Stimulated activated memory B cell treated with anti-CD40 and anti-IgM and Interleukin-4, amounts not matched to agents 10 μg/mL and 1 μg/mL and 100 μg/mL, for 72 hours (primary cell): ENCODE data around the gene MXRA7.
A peak's percentile ranks its signal among the peaks of the same experiment; 100 is the strongest.
"Not testable (repeated sequence)": the region's sequence is repeated elsewhere in the genome, so short reads cannot be mapped to it uniquely, and the experiment has no call there.

Experiments
- ATAC-seq: fragments of 150-1000 bp; cut with Tn5 transposase; 2 replicates; pipeline ENCODE4 v1.10.0; 2021
- H3K27ac Mint-ChIP-seq: one replicate; pipeline ENCODE4 v1.8.0; 2022; ENCODE audit warnings: mild to moderate bottlenecking, mixed read lengths
- H3K27me3 Mint-ChIP-seq: one replicate; pipeline ENCODE4 v1.8.0; 2022; ENCODE audit warnings: mixed read lengths
- H3K36me3 Mint-ChIP-seq: one replicate; pipeline ENCODE4 v1.8.0; 2022; ENCODE audit warnings: mixed read lengths
- H3K4me1 Mint-ChIP-seq: one replicate; pipeline ENCODE4 v1.8.0; 2022; ENCODE audit warnings: mixed read lengths
- H3K4me3 Mint-ChIP-seq: one replicate; pipeline ENCODE4 v1.8.0; 2022; ENCODE audit warnings: mild to moderate bottlenecking, moderate library complexity, mixed read lengths
- H3K9me3 Mint-ChIP-seq: one replicate; pipeline ENCODE4 v1.8.0; 2022; ENCODE audit warnings: mixed read lengths

The MXRA7 gene

GRCh38 chr17:76713765-76714164 lies 3.0 kb upstream of the MXRA7 start:
- Mint-ChIP-seq H3K4me3 (no peak overlapping the region), H3K4me1 (peaks cover 41% of the 10 kb centered on the region), H3K27me3 (no peaks in the 10 kb centered on the region), H3K27ac (no peak overlapping the region), H3K36me3 (peaks cover 52% of the 10 kb centered on the region), H3K9me3 (no peaks in the 10 kb centered on the region)
- ATAC-seq: no peak

- Mint-ChIP-seq H3K4me1 (peaks cover 41% of the 10 kb centered on the region), H3K36me3 (peaks cover 46% of the 10 kb centered on the region)
- not testable (repeated sequence) for H3K27me3 Mint-ChIP-seq, H3K4me3 Mint-ChIP-seq, ATAC-seq, H3K9me3 Mint-ChIP-seq, H3K27ac Mint-ChIP-seq
Observed at GRCh38 chr17:76712321-76712720, 1.6 kb upstream of the MXRA7 start.

GRCh38 chr17:76709951-76710862 lies 558 bp downstream of the MXRA7 start:
- ATAC-seq: peak; percentile 64
- not testable (repeated sequence) for H3K27ac Mint-ChIP-seq, H3K27me3 Mint-ChIP-seq, H3K9me3 Mint-ChIP-seq
- H3K4me1 Mint-ChIP-seq: peaks cover 26% of the 10 kb centered on the region
- H3K36me3 Mint-ChIP-seq: peaks cover 25% of the 10 kb centered on the region
- H3K4me3 Mint-ChIP-seq: peak overlapping the region; percentile 44

GRCh38 chr17:76709077-76709950 lies 1.5 kb downstream of the MXRA7 start:
- peak overlapping the region; percentile 44 for H3K4me3 Mint-ChIP-seq
- peaks cover 17% of the 10 kb centered on the region for H3K4me1 Mint-ChIP-seq
- peaks cover 16% of the 10 kb centered on the region for H3K36me3 Mint-ChIP-seq
- no peaks in the 10 kb centered on the region for H3K9me3 Mint-ChIP-seq
- ATAC-seq: no peak
- H3K27ac Mint-ChIP-seq: no peak overlapping the region
- H3K27me3 Mint-ChIP-seq: no peaks in the 10 kb centered on the region

GRCh38 chr17:76707985-76708807 lies 2.6 kb downstream of the MXRA7 start:
- Mint-ChIP-seq H3K9me3 (no peaks in the 10 kb centered on the region), H3K27ac (no peak overlapping the region), H3K27me3 (no peaks in the 10 kb centered on the region), H3K4me1 (peaks cover 14% of the 10 kb centered on the region), H3K36me3 (peaks cover 5% of the 10 kb centered on the region), H3K4me3 (no peak overlapping the region)
- ATAC-seq: no peak

- no peak for ATAC-seq
- no peak overlapping the region for H3K4me3 Mint-ChIP-seq
- H3K27ac Mint-ChIP-seq: no peak overlapping the region
- peaks cover 14% of the 10 kb centered on the region for H3K4me1 Mint-ChIP-seq
- no peaks in the 10 kb centered on the region for H3K27me3 Mint-ChIP-seq
- no peaks in the 10 kb centered on the region for H3K36me3 Mint-ChIP-seq
- no peaks in the 10 kb centered on the region for H3K9me3 Mint-ChIP-seq
Observed at GRCh38 chr17:76706817-76707216, 3.9 kb downstream of the MXRA7 start.

- H3K4me1 Mint-ChIP-seq: peaks cover 14% of the 10 kb centered on the region
- no peak for ATAC-seq
- H3K4me3 Mint-ChIP-seq: no peak overlapping the region
- H3K36me3 Mint-ChIP-seq: no peaks in the 10 kb centered on the region
- no peak overlapping the region for H3K27ac Mint-ChIP-seq
- H3K9me3 Mint-ChIP-seq: no peaks in the 10 kb centered on the region
- H3K27me3 Mint-ChIP-seq: no peaks in the 10 kb centered on the region
Observed at GRCh38 chr17:76704805-76705204, 6.0 kb downstream of the MXRA7 start.

GRCh38 chr17:76702941-76703637 lies 7.7 kb downstream of the MXRA7 start:
- Mint-ChIP-seq H3K4me3 (no peak overlapping the region), H3K9me3 (no peaks in the 10 kb centered on the region), H3K27ac (no peak overlapping the region), H3K36me3 (no peaks in the 10 kb centered on the region), H3K4me1 (peaks cover 6% of the 10 kb centered on the region), H3K27me3 (peaks cover 12% of the 10 kb centered on the region)
- no peak for ATAC-seq

- no peak for ATAC-seq
- Mint-ChIP-seq H3K4me1 (peaks cover 14% of the 10 kb centered on the region), H3K27ac (no peak overlapping the region), H3K36me3 (no peaks in the 10 kb centered on the region), H3K9me3 (no peaks in the 10 kb centered on the region), H3K27me3 (peaks cover 22% of the 10 kb centered on the region), H3K4me3 (no peak overlapping the region)
Observed at GRCh38 chr17:76702076-76702475, 8.7 kb downstream of the MXRA7 start.

- no peak for ATAC-seq
- Mint-ChIP-seq H3K27ac (no peak overlapping the region), H3K4me1 (peaks cover 20% of the 10 kb centered on the region), H3K27me3 (peaks cover 27% of the 10 kb centered on the region), H3K36me3 (no peaks in the 10 kb centered on the region), H3K9me3 (no peaks in the 10 kb centered on the region), H3K4me3 (no peak overlapping the region)
Observed at GRCh38 chr17:76701471-76701967, 9.2 kb downstream of the MXRA7 start.

- Mint-ChIP-seq H3K4me1 (peaks cover 26% of the 10 kb centered on the region), H3K27ac (peak overlapping the region; percentile 59), H3K27me3 (peaks cover 34% of the 10 kb centered on the region), H3K4me3 (peak overlapping the region; percentile 24), H3K36me3 (no peaks in the 10 kb centered on the region), H3K9me3 (no peaks in the 10 kb centered on the region)
- ATAC-seq: peak; percentile 26
Observed at GRCh38 chr17:76700617-76701470, 9.9 kb downstream of the MXRA7 start.

GRCh38 chr17:76700270-76700616 lies 10.5 kb downstream of the MXRA7 start:
- peak overlapping the region; percentile 59 for H3K27ac Mint-ChIP-seq
- no peaks in the 10 kb centered on the region for H3K9me3 Mint-ChIP-seq
- ATAC-seq: peak; percentile 3
- peaks cover 40% of the 10 kb centered on the region for H3K27me3 Mint-ChIP-seq
- no peaks in the 10 kb centered on the region for H3K36me3 Mint-ChIP-seq
- no peak overlapping the region for H3K4me3 Mint-ChIP-seq
- H3K4me1 Mint-ChIP-seq: peaks cover 32% of the 10 kb centered on the region

GRCh38 chr17:76698466-76698977 lies 12.2 kb downstream of the MXRA7 start:
- Mint-ChIP-seq H3K4me1 (peaks cover 33% of the 10 kb centered on the region), H3K27me3 (peaks cover 42% of the 10 kb centered on the region)
- not testable (repeated sequence) for ATAC-seq, H3K9me3 Mint-ChIP-seq, H3K36me3 Mint-ChIP-seq, H3K4me3 Mint-ChIP-seq, H3K27ac Mint-ChIP-seq
